SU-DHL-6 (cell line): ENCODE measurements around the gene MYO15A.

ENCODE experiments used
- H2AFZ ChIP-seq: fragments of 200-600 bp; sonication (generic); 2 replicates; pipeline ENCODE4 v1.6.1; 2014; ENCODE audit warnings: low read depth, mild to moderate bottlenecking, moderate library complexity, mixed read lengths, antibody characterized with exemption, low read length; ENCODE audit not compliant: severe bottlenecking
- H3F3A ChIP-seq: fragments of 200-600 bp; shearing (Covaris generic); 2 replicates; pipeline ENCODE4 v1.6.0; 2016; ENCODE audit warnings: antibody characterized with exemption, mild to moderate bottlenecking; ENCODE audit not compliant: insufficient read depth
- H3K27ac ChIP-seq: fragments of 200-600 bp; sonication (generic); 2 replicates; pipeline ENCODE4 v1.5.1; 2016; ENCODE audit warnings: low read depth, mild to moderate bottlenecking, low read length, moderate library complexity, mixed read lengths
- H3K27me3 ChIP-seq: fragments of 200-600 bp; sonication (generic), shearing (Covaris generic); 2 replicates; pipeline ENCODE4 v1.6.0; 2014; ENCODE audit warnings: mild to moderate bottlenecking, low read length
- H3K36me3 ChIP-seq: fragments of 200-600 bp; sonication (generic); 2 replicates; pipeline ENCODE4 v1.6.1; 2014; ENCODE audit warnings: mild to moderate bottlenecking, low read length, mixed read lengths
- H3K4me2 ChIP-seq: fragments of 300-600, 200-600 bp; shearing (Covaris generic), sonication (generic); 2 replicates; pipeline ENCODE4 v1.6.0; 2014; ENCODE audit warnings: low read length, low read depth, mild to moderate bottlenecking; ENCODE audit not compliant: poor library complexity, severe bottlenecking
- H3K4me3 ChIP-seq: fragments of 200-600 bp; sonication (generic); 2 replicates; pipeline ENCODE4 v1.5.1; 2014; ENCODE audit warnings: antibody characterized with exemption, low read length, mild to moderate bottlenecking, mixed read lengths; ENCODE audit not compliant: insufficient read depth, poor library complexity, severe bottlenecking
- H3K79me2 ChIP-seq: fragments of 200-600 bp; sonication (generic); 2 replicates; pipeline ENCODE4 v1.6.1; 2014; ENCODE audit warnings: mild to moderate bottlenecking, low read length, moderate library complexity; ENCODE audit not compliant: insufficient read depth
- H3K9ac ChIP-seq: fragments of 200-600 bp; sonication (generic); 2 replicates; pipeline ENCODE4 v1.7.0; 2014; ENCODE audit warnings: mild to moderate bottlenecking, low read length
- H3K9me2 ChIP-seq: fragments of 200-600 bp; sonication (generic); replicated peaks from 2 replicates; pipeline ENCODE4 v1.6.1; 2014; ENCODE audit warnings: low read length; ENCODE audit not compliant: insufficient read depth
- H3K9me3 ChIP-seq: fragments of 200-600 bp; sonication (generic); 2 replicates; pipeline ENCODE4 v1.6.1; 2014; ENCODE audit warnings: low read length, mixed read lengths; ENCODE audit not compliant: insufficient read depth
- H4K20me1 ChIP-seq: fragments of 200-600 bp; sonication (generic); 2 replicates; pipeline ENCODE4 v1.6.1; 2014; ENCODE audit warnings: low read depth, mild to moderate bottlenecking, antibody characterized with exemption, low read length, moderate library complexity, mixed read lengths
- CTCF ChIP-seq: fragments of 200-600 bp; sonication (generic); IDR thresholded peaks from one replicate; pipeline ENCODE4 v1.5.1; 2017; ENCODE audit warnings: antibody characterized with exemption, mild to moderate bottlenecking, low read length, moderate library complexity; ENCODE audit not compliant: insufficient read depth, poor library complexity, severe bottlenecking
- EZH2phosphoT487 ChIP-seq: fragments of 200-600 bp; sonication (generic), shearing (Covaris generic); conservative IDR thresholded peaks from 2 replicates; pipeline ENCODE4 v1.6.1; 2018; ENCODE audit warnings: mild to moderate bottlenecking, antibody characterized with exemption, low read length, moderate library complexity, mixed read lengths

MYO15A gene

GRCh38 chr17:18119166-18119745 is 10.7 kb downstream of the MYO15A start:
- Histone ChIP-seq H3K9ac (no peak overlapping the region), H3K4me3 (no peak overlapping the region), H3K4me2 (no peak overlapping the region), H3K27me3 (no peaks in the 10 kb centered on the region), H3K9me3 (no peaks in the 10 kb centered on the region), H3F3A (no peaks in the 10 kb centered on the region), H3K79me2 (no peaks in the 10 kb centered on the region), H4K20me1 (no peaks in the 10 kb centered on the region), H3K36me3 (no peaks in the 10 kb centered on the region), H3K9me2 (no peaks in the 10 kb centered on the region), H3K27ac (no peak overlapping the region), H2AFZ (no peak overlapping the region)
- TF ChIP-seq EZH2phosphoT487 = no peak
- TF ChIP-seq CTCF = no peak

- H4K20me1 ChIP-seq = no peaks in the 10 kb centered on the region
- no peak overlapping the region for H3K27ac ChIP-seq
- H3F3A ChIP-seq = no peaks in the 10 kb centered on the region
- H3K9ac ChIP-seq = no peak overlapping the region
- H3K27me3 ChIP-seq = no peaks in the 10 kb centered on the region
- no peaks in the 10 kb centered on the region for H3K9me3 ChIP-seq
- no peaks in the 10 kb centered on the region for H3K79me2 ChIP-seq
- H3K4me3 ChIP-seq = no peak overlapping the region
- TF ChIP-seq CTCF (no peak), EZH2phosphoT487 (no peak)
- H3K9me2 ChIP-seq = no peaks in the 10 kb centered on the region
- H2AFZ ChIP-seq = no peak overlapping the region
- H3K36me3 ChIP-seq = no peaks in the 10 kb centered on the region
- no peak overlapping the region for H3K4me2 ChIP-seq
Observed at GRCh38 chr17:18119938-18120337, 11.4 kb downstream of the MYO15A start.

GRCh38 chr17:18120461-18121017 is 12.0 kb downstream of the MYO15A start:
- Histone ChIP-seq H3K27ac (no peak overlapping the region), H3K4me2 (no peak overlapping the region), H3K9me2 (no peaks in the 10 kb centered on the region), H3K4me3 (no peak overlapping the region), H3F3A (no peaks in the 10 kb centered on the region), H3K36me3 (no peaks in the 10 kb centered on the region), H3K9ac (no peak overlapping the region), H2AFZ (no peak overlapping the region), H3K79me2 (no peaks in the 10 kb centered on the region), H3K9me3 (no peaks in the 10 kb centered on the region), H3K27me3 (no peaks in the 10 kb centered on the region), H4K20me1 (no peaks in the 10 kb centered on the region)
- TF ChIP-seq EZH2phosphoT487 = no peak
- no peak for TF ChIP-seq CTCF
